ENCODE results near the gene MRPS24.

Gene MRPS24

DNA sequence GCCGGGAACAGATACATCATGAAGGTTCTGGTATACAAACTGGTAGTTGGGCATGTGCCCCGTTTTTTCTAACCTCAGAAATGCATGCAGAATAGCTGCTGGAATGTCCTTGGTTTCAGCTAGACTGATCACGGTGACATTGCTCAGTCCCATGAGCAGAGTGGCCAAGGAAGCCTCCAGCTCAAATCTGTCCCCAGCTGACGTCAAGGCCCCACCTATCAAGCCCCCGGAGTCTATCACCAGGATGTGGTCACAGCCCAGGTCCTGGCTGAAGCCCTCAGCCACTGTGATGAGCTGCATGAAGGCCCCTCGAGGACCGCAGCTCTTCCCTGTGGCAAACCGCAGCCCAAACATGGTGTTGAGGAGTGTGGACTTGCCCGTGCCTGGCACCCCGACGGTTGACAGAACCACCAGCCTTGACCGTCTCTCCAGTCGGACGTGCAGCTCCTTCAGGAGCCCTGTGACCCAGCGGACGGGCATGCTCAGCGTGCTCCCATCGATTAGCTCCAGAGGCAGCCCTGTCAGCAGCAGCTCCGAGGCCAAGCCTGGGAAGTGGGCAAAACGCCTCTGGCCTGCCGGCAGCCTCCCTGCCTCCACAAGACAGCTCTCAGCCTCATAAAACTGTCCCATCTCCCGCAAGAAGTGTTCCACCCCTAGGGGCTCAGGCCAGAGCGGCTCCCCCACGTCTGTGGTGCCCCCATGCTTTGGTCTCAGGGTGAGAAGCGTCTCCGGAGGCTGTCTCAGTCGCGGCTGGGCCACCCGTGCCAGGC lies 7.8 kb upstream of the MRPS24 start:
- no peak for DNase-seq

- DNase-seq = no peak
Observed at GRCh38 chr7:43876241-43876640, 6.9 kb upstream of the MRPS24 start.

- no peak for DNase-seq
Observed at GRCh38 chr7:43873300-43873699, 4.0 kb upstream of the MRPS24 start.

DNA sequence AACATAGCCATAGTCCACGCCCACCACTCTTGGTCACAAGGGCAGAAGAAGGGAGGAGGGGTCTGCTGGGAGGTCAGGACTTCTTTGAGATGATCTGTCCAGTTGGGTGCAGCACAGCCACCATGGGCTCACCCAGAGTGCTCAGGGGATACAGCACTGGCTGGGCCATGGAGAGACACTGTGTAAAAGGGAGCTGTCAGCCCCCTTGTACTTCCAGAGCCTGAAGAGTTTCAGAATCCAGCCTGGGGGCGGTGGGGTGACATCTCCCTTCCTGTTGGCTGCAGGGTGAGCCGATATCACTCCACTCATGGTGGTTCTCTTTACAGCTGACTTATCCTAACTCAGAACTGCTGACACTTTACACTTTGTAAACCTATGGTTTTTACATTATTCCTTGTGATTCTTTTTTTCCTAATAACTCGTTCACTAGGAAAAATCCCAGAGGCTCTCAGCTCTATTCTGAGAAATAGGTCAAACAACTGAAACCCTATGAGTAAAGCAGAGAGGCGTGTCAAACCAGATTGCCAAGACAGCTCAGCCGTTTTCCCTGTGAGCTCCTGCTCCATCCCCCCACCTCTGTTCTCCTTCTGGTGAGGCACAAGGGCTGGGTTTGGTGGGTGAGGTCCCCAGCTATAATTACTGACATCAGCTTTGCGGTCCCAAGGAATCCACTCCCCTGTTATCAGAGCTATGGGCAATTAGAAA lies 3.2 kb upstream of the MRPS24 start:
- no peak for DNase-seq

DNA sequence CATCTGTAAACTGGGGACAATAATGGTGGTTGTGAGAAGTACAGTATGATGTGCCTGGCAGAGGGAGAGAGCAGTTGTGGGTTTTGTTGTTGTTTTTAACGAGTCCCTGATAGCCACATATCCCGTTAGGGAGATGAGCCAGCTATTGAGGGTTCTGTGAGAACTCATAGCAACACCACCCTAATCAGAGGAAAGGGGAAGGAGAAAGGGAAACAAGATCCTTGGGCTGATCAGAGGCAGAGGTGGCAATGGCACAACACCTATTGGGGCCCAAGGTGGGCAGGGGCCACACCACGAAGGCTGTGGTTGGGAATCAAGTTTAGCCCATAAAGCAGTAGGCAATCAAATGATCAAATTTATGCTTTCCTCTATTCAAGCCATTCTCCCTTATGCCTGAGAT lies 1.7 kb upstream of the MRPS24 start:
- DNase-seq = no peak

- no peak for DNase-seq
Observed at GRCh38 chr7:43870316-43870715, 999 bp upstream of the MRPS24 start.

DNA sequence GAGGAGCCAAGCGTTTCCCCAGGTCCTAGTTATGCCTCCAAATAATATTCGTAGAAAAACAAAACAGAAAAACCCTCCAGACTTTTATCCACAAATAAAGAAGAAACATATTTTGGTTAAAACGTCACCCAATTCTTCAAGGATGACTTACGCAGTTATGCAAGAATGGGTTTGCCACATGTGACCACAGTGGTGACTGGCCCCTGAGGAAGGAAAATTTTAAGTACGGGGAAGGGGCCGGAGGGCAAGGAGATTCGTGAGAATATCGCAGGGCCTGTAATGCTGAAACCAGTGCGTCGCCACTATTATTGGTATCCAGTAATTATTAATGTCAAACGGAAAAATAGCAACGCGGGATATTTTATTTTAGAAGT lies 537 bp upstream of the MRPS24 start:
- no peak for DNase-seq

GRCh38 chr7:43868681-43869005 lies 674 bp downstream of the MRPS24 start:
- no peak for DNase-seq

GRCh38 chr7:43868181-43868580 lies 1.1 kb downstream of the MRPS24 start:
- DNase-seq = no peak

GRCh38 chr7:43865277-43865676 lies 4.0 kb downstream of the MRPS24 start:
- DNase-seq = no peak

DNA sequence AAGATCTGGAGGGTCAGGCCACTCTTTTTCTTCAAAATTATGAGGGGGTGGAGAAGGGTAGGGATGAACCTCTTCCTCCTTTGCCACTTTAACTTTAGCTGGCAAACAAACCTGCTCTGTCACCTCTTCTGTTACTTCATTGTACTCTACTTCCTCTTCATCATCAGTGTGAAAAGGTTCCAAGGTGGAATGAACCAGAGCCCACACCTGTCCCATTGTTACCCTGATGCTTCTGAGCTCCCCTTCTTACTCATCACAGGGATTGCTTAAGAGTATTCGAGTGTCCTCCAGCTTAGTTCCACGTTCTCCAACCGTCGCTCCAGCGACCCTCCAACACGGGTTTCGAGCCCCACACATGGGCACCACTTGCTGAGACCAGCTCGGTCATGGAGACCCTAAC lies 5.2 kb downstream of the MRPS24 start:
- DNase-seq = no peak

- no peak for DNase-seq
Observed at GRCh38 chr7:43856996-43857395, 12.3 kb downstream of the MRPS24 start.

- DNase-seq = no peak
Observed at GRCh38 chr7:43856316-43856715, 13.0 kb downstream of the MRPS24 start.

DNA sequence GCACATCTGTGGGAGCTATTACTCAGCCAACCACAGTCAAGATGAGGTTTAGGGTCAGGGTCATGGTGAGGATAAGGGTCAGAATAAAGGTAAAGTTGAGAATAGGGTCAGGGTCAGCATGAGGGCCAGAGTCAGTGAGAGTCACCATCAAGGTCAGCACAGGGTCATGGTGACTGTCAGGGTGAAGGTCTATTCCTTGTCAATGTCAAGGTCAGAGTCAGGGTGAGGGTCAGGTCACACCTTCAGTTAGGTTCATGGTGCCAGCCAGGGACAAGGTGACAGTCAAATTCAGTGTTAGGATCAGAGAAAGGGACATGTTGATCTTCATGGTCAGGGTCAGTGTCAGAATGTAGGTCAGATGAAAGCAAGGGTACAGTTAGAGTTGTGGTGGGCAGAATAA lies 14.1 kb downstream of the MRPS24 start:
- DNase-seq = no peak

DNA sequence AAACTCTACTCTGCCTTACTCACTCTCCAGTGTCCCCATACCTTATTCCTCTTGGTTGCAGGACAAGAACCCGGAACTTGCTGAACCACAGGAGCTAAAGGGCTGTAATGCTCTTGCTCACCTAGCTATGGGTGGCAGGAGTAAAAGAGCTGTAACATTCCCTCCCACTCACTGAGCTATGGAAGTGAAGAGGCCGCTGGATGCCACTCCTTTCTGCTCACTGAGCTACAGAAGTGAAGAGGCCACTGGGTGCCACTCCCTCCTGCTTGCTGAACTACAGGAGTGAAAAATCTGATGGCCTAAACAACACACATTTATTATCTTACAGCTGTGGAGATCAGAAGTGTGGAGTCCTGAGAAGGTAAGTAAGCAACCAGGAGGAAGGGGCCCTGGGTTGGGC lies 17.5 kb downstream of the MRPS24 start:
- no peak for DNase-seq

- no peak for DNase-seq
Observed at GRCh38 chr7:43850348-43851116, 18.8 kb downstream of the MRPS24 start.

- DNase-seq = no peak
Observed at GRCh38 chr7:43849047-43849446, 20.3 kb downstream of the MRPS24 start.

DNA sequence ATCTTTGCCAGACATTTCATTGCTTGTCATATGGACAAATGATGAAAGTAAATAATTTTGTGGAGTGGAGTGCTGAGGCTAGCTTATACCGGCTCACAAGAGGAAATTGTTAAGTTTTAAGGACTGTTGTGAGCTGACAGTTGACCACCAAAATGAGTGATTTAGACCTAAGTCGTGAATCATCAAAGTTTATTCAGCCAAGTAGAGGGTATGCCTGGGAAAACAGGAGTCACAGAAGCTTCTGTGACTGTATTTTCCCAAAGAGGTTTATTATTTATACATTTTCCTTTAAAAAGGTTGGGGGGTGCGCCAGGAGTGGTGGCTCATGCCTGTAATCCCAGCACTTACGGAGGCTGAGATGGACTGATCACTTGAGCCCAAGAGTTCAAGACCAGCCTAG lies 21.8 kb downstream of the MRPS24 start:
- DNase-seq = no peak

- no peak for DNase-seq
Observed at GRCh38 chr7:43844662-43845061, 24.7 kb downstream of the MRPS24 start.

DNA sequence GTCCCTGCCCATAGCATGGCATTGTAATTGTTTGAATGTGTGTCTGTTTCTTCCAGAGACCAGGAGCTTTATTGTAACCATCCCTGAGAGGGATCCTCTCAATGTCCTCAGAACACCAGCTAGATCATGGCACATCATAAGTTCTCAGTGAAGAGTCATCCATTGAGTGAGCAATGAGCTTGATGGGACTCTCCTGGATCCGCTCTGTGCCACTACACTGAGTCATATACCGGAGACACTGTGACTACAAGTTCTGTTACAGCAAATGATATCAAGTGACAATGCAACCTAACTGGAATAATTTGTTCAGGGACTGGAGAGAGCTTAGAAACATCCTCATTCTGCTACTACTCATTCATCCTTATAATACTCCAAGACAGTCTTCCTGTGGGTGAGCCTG lies 25.1 kb downstream of the MRPS24 start:
- DNase-seq = no peak

DNA sequence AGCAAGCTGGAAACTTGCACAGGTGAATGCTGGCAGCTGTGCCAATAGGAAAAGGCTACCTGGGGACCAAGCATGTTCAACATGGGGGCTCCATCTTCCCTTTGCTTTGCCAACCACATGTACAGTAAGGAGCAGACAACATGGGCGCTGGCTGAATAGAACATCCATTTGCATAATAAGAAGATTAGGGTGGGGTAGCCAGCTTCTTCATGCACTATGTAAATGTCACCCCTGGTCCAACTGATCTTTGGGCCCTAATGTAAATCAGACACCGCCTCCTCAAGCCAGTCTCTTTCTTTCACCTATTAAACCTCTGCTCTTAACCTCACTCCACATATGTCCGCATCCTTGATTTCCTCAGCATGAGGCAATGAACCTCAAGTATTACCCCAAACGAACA lies 26.0 kb downstream of the MRPS24 start:
- DNase-seq = no peak

DNA sequence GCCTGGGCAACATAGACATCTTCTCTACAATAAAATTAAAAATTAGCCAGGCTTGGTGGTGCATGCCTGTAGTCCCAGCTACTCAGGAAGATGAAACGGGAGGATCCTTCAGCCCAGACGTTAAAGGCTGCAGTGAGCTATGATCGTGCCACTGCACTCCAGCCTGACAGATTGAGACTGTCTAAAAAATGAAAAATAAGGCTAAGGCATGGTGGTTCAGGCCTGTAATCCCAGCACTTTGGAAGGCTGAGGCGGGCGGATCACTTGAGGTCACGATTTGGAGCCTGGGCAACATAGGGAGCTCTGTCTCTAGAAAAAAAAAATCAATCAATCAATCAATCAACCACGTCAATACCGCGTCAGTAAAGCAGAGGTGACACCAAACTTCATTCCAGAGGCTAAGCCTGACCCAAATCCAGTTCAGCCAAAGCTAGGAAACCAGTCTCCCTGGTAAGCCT lies 31.1 kb downstream of the MRPS24 start:
- DNase-seq = no peak

- DNase-seq = peak; percentile 28
Observed at GRCh38 chr7:43834463-43835251, 34.7 kb downstream of the MRPS24 start.

All from stimulated activated naive CD4-positive, alpha-beta T cell treated with Interleukin-2 at 50 U/mL for 16 hours (primary cell).